ENCODE results near the gene TBXAS1.

TBXAS1 gene

GRCh38 chr7:139942636-139943035 lies 113.6 kb downstream of the TBXAS1 start:
- in situ Hi-C loops (cut with MboI; ENCODE audit: low sequenced_read_pairs) = no loop called here

DNA sequence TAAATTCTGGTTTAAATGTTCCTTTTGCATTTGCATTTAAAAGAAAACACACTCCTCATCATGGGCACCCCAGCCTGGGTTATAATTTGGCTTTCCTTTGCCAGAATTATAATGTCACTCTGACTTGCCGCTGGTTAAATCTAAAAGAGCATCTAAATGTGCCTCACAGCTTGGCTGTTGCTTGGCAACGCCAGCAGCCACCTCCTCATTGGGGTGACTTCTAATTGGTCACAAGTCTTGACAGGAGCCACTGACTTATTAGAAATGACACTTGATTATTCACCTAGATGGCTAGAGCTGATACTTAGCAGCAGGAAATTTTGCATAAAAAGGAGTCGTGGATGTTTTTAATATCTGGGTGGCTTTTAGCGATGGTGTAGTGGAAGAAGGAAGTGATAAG lies 114.3 kb downstream of the TBXAS1 start:
- in situ Hi-C loops (cut with MboI; ENCODE audit: low sequenced_read_pairs) = no loop called here

GRCh38 chr7:139944248-139944647 lies 115.2 kb downstream of the TBXAS1 start:
- in situ Hi-C loops (cut with MboI; ENCODE audit: low sequenced_read_pairs) = no loop called here

GRCh38 chr7:139946533-139946932 lies 117.5 kb downstream of the TBXAS1 start:
- in situ Hi-C loops (cut with MboI; ENCODE audit: low sequenced_read_pairs) = no loop called here

DNA sequence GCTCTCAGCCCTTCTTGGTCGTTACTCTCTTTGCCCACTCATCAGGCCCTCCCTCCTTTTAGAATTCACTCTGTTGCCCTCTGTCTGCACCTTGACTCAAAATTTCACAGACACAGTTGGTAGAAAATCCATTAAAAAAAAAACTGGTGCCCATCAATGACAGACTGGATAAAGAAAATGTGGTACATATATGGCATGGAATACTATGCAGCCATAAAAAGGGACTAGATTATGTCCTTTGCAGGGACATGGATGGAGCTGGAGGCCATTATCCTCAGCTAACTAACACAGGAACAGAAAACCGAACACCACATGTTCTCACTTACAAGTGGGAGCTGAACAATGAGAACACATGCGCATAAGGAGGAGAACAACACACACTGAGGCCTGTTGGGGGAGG lies 118.0 kb downstream of the TBXAS1 start:
- in situ Hi-C loops (cut with MboI; ENCODE audit: low sequenced_read_pairs) = no loop called here

DNA sequence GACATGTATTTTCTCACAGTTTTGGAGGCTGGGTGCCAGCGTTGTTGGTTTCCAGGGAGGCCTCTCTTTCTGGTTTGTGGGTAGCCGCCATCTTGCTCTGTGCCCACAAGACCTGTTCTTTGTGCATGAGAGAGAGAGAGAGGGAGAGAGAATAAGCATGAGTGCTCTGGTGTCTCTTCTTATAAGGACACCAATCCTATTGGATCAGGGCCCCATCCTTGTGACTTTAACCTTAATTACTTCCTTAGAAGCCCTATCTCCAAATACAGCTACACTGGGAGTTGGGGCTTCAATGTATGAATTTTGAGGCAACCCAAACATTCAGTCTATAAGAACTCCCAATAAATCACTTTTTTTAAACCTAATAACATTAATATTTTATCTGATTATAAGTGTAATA lies 119.1 kb downstream of the TBXAS1 start:
- in situ Hi-C loops (cut with MboI; ENCODE audit: low sequenced_read_pairs) = no loop called here

GRCh38 chr7:139948587-139949335 lies 119.7 kb downstream of the TBXAS1 start:
- in situ Hi-C loops (cut with MboI; ENCODE audit: low sequenced_read_pairs) = no loop called here

GRCh38 chr7:139949629-139950028 lies 120.6 kb downstream of the TBXAS1 start:
- in situ Hi-C loops (cut with MboI; ENCODE audit: low sequenced_read_pairs) = no loop called here

GRCh38 chr7:139950881-139951525 lies 121.9 kb downstream of the TBXAS1 start:
- in situ Hi-C loops (cut with MboI; ENCODE audit: low sequenced_read_pairs) = no loop called here

DNA sequence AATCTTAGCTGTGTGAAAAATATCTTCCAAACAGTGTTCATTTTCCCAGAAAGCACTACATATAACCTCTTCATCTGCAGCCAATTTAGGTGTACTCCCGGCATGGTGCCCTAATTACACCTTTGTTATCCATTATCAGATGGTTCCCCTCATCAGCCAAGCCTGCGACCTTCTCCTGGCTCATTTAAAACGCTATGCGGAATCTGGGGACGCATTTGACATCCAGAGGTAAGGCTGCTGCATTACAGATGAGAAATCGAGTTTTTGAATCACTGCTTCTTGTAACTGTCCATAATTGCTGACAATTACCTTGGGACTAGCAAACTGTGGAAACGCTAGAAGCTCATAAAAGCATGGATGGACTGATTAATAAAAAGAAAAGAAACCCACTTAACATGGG lies 124.2 kb downstream of the TBXAS1 start:
- in situ Hi-C loops (cut with MboI; ENCODE audit: low sequenced_read_pairs) = no loop called here

DNA sequence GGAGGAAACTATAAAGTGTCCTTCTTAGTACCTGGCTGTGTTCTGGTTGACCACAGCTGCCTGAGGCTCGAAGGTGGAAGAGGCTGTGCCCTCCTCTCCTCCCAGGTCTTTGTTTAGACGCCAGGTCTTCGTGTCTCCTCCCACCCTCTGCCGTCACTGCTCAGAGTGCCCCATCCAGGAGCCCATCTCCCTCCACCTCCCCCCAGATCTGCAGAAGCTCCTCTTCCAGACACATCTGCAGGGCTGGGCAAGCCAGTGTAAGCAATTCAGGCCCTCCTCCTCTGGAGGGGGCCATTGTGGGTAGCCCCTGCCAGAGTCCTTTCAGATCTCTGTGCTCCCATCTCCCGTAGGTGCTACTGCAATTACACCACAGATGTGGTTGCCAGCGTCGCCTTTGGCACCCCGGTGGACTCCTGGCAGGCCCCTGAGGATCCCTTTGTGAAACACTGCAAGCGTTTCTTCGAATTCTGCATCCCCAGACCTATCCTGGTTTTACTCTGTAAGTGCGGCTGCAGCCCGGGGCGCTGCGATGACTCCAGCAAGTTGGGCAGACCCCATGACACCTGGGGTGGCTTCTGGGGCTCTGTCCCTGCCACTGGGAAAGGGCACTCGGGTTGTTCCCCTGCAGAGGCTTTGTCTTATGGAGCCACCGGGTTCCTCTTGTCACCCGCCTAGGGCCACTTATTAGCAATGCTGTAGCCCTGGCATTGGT lies 126.2 kb downstream of the TBXAS1 start:
- in situ Hi-C loops (cut with MboI; ENCODE audit: low sequenced_read_pairs) = no loop called here

- in situ Hi-C loops (cut with MboI; ENCODE audit: low sequenced_read_pairs) = no loop called here
Measured at GRCh38 chr7:139958599-139959284, 129.7 kb downstream of the TBXAS1 start.

- in situ Hi-C loops (cut with MboI; ENCODE audit: low sequenced_read_pairs) = no loop called here
Measured at GRCh38 chr7:139959285-139959628, 130.2 kb downstream of the TBXAS1 start.

DNA sequence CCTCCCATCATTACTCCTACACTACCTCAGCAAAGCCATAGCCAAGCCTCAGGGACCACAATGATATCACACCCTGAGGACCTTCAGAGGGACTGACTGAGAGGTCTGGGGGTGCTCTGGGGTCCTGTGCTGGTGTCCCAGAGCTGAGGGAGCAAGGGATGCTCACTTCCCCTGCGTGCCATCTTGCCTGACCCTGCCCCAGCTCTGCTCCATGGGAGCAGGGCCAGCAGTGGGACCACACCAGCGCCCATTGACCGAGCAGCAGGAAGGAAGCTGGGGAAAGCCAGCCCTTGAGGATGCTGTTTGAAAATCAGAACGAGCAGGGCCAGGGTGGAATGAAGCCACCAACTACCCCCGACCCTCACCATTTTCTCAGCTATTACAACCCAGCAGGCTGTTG lies 130.7 kb downstream of the TBXAS1 start:
- in situ Hi-C loops (cut with MboI; ENCODE audit: low sequenced_read_pairs) = no loop called here

GRCh38 chr7:139960157-139960556 lies 131.1 kb downstream of the TBXAS1 start:
- in situ Hi-C loops (cut with MboI; ENCODE audit: low sequenced_read_pairs) = no loop called here

- in situ Hi-C loops (cut with MboI; ENCODE audit: low sequenced_read_pairs) = no loop called here
Measured at GRCh38 chr7:139965942-139966628, 137.0 kb downstream of the TBXAS1 start.

DNA sequence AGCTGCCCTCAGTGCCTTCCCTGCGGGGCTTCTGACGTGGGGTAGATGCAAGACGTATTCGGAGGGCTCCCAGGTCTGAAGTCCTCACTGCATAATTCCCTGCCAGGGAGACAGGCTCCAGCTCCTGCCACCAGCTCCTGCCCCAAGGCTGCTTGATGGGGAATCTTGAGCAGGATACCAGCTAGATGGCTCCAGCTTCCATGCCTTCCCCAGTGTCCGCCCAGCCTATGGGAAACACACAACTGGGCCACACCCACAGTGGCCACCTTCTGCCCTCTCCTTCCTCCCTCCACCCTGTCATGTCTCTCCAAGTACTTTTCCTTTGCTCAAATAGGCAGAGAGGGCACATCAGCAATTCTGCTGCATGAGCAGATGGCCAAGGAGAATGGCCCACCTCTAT lies 137.9 kb downstream of the TBXAS1 start:
- in situ Hi-C loops (cut with MboI; ENCODE audit: low sequenced_read_pairs) = no loop called here

GRCh38 chr7:139968931-139969330 lies 139.9 kb downstream of the TBXAS1 start:
- in situ Hi-C loops (cut with MboI; ENCODE audit: low sequenced_read_pairs) = no loop called here

- in situ Hi-C loops (cut with MboI; ENCODE audit: low sequenced_read_pairs) = no loop called here
Measured at GRCh38 chr7:139972029-139972428, 143.0 kb downstream of the TBXAS1 start.

DNA sequence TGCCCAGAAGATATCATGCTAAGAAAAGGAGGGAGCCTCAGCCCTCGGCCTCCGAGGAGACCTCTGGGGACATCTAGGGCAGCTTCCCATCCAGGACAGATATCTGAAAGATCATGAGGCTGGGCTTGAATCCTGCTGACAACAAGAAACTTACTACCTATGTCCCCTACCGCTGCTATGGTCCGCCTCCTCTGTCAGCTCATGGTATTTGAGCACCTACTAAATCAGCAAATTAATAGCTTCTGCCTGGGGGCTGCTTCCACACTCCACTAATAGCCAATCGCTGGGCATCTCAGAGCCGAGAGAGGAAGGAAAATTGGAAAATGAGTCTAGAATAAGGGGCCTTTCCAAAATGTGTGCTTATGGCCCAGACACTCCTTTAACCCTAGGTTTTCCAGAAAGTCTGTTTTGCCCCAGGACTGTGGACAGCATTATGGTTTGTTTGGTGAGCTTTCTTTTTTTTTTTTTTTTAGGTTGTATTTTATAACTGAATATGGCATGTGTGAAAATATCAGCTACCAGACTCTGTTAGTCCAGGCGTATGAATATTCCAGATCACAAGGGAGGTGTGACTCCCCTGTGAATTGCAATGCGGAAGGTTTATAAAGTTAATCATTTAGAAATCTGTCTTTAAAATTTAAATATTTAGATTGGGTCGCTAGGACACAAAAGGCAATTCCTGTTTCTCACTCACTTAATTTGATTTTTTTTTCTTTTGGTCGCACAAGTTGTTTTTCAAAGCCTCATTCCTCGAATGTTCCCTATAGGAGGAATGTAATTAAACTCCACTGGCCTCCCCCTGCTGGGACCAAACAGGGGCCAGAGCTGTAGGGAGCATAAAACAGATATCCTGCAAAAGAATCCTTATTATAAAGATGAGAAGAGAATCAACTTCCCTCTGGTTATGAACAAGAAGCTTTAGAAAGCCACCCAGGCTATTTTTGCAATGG lies 144.3 kb downstream of the TBXAS1 start:
- in situ Hi-C loops (cut with MboI; ENCODE audit: low sequenced_read_pairs) = no loop called here
